Tibial artery (tissue), 4 donors: ENCODE results near the gene IYD.
A peak's percentile ranks its signal among the peaks of the same experiment; 100 is the strongest.

Source experiments
- DNase-seq, 2 donors: peaks; one replicate each; pipeline ENCODE4 v3.0.0-alpha.2; 2019
- H3K27ac ChIP-seq, 2 donors: fragments of 200-600 bp; sonication (generic) in 1 of 2; 1 replicate in 1 of 2; 2 replicates in 1 of 2; pipeline ENCODE4 v1.5.1; 2018 to 2019; ENCODE audit warnings: mild to moderate bottlenecking in 1 of 2
- H3K27me3 ChIP-seq, 2 donors: fragments of 200-600 bp; sonication (generic) in 1 of 2; one replicate each; pipeline versions ENCODE4 v1.5.1 to v1.6.0; 2016 to 2019
- H3K36me3 ChIP-seq, 3 donors: fragments of 200-600 bp; sonication (generic) in 2 of 3; one replicate each; pipeline ENCODE4 v1.5.1; 2016 to 2019; ENCODE audit warnings: mild to moderate bottlenecking in 2 of 3
- H3K4me1 ChIP-seq, 4 donors: fragments of 200-600 bp; sonication (generic) in 2 of 4; 1 replicate in 3 of 4; 2 replicates in 1 of 4; pipeline ENCODE4 v1.5.1; 2016 to 2019
- H3K4me3 ChIP-seq, 2 donors: fragments of 200-600 bp; sonication (generic) in 1 of 2; 1 replicate in 1 of 2; 2 replicates in 1 of 2; pipeline ENCODE4 v1.5.1; 2018 to 2019; ENCODE audit warnings: mild to moderate bottlenecking in 2 of 2
- H3K9me3 ChIP-seq, 3 donors: fragments of 200-600 bp; sonication (generic) in 1 of 3; one replicate each; pipeline ENCODE4 v1.5.1; 2016 to 2019
- CTCF ChIP-seq, 2 experiments: fragments of 200-600 bp in 1 of 2; fragments of 450-650 bp in 1 of 2; IDR thresholded peaks; one replicate each; pipeline ENCODE4 v1.5.1; 2017 to 2019; ENCODE audit warnings: antibody characterized with exemption in 2 of 2, mild to moderate bottlenecking in 1 of 2, moderate library complexity in 1 of 2
- intact Hi-C: fragments of 100-400 bp; cut with DNase I; formaldehyde crosslinking; loops from one replicate; pipeline ENCODE4 v1.15.0; 2023; ENCODE audit warnings: low total_unique reads

Gene IYD

GRCh38 chr6:150403458-150404246, 34.8 kb downstream of the IYD start:
- H3K27ac ChIP-seq, result no peak overlapping the region
- H3K4me3 ChIP-seq, result no peak overlapping the region
- H3K36me3 ChIP-seq, result no peaks in the 10 kb centered on the region
- DNase-seq, result peak; percentile 35 to 85
- peaks cover 0 to 5% (median 0%) of the 10 kb centered on the region in 3 donors for H3K9me3 ChIP-seq
- H3K27me3 ChIP-seq, result no peaks in the 10 kb centered on the region
- H3K4me1 ChIP-seq, result peaks cover 0 to 14% (median 9%) of the 10 kb centered on the region in 4 donors
- no peak for TF ChIP-seq CTCF (IDR thresholded peaks at IDR 0.05)
- intact Hi-C loops, result no loop called here

GRCh38 chr6:150406948-150407347, 38.1 kb downstream of the IYD start:
- H3K27me3 ChIP-seq, result no peaks in the 10 kb centered on the region
- H3K4me3 ChIP-seq, result no peak overlapping the region
- DNase-seq, result no peak
- H3K27ac ChIP-seq, result no peak overlapping the region
- no peaks in the 10 kb centered on the region for H3K36me3 ChIP-seq
- intact Hi-C loops, result no loop called here
- peaks cover 0 to 5% (median 0%) of the 10 kb centered on the region in 3 donors for H3K9me3 ChIP-seq
- H3K4me1 ChIP-seq, result peaks cover 0 to 27% (median 19%) of the 10 kb centered on the region in 4 donors
- no peak for TF ChIP-seq CTCF (IDR thresholded peaks at IDR 0.05)

DNA sequence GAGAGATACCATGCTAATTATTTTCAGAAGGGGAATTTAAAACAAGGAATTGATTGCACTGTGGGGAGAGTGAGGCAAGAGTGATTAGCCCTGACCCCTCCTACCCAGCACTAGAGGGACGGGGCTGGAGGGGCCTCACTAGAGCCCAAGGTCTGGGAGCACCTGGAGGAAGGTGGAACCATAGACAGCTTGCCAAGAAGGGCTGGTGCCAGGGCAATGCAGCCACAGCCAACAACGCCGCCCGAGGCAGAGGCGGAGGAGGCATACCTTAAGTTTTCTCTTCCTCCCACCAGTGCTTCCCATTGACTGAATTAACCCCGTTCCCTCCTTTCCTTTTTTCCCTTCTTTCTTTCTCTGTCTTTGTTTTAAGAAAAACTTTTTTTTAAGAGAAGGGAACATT, 40.0 kb downstream of the IYD start:
- Histone ChIP-seq H3K9me3 (peaks cover 0 to 5% (median 0%) of the 10 kb centered on the region in 3 donors), H3K36me3 (no peaks in the 10 kb centered on the region), H3K4me3 (no peak overlapping the region), H3K4me1 (peaks cover 0 to 15% (median 11%) of the 10 kb centered on the region in 4 donors), H3K27me3 (no peaks in the 10 kb centered on the region), H3K27ac (no peak overlapping the region)
- intact Hi-C loops, result no loop called here
- no peak for DNase-seq
- TF ChIP-seq CTCF (IDR thresholded peaks at IDR 0.05), result no peak

- Histone ChIP-seq H3K36me3 (no peaks in the 10 kb centered on the region), H3K4me3 (no peak overlapping the region), H3K4me1 (peaks cover 0 to 13% (median 10%) of the 10 kb centered on the region in 4 donors), H3K27ac (no peak overlapping the region), H3K27me3 (no peaks in the 10 kb centered on the region), H3K9me3 (peaks cover 0 to 5% (median 0%) of the 10 kb centered on the region in 3 donors)
- intact Hi-C loops, result no loop called here
- no peak for TF ChIP-seq CTCF (IDR thresholded peaks at IDR 0.05)
- DNase-seq, result peak; percentile 76 to 86
Observed at GRCh38 chr6:150409576-150410066, 40.8 kb downstream of the IYD start.

DNA sequence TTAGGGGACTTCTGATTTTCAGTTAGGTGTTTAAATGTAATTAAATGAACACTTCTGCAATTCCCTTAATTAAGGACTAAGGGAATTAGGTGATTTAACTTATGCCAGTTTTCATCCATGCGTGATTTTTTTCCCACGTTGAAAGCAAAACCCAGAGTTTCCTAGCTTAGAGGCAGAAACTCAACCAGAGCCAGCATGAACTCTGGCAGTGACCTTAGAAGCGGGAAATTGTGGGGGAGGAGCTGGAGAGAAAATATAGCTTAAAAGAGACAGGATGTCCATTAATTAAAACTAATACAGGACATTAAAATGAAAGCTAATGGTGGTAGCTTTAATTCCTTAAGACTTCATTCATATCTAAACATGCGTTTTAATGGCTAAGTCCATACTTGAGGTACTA, 41.6 kb downstream of the IYD start:
- intact Hi-C loops, result no loop called here
- Histone ChIP-seq H3K4me1 (peaks cover 0 to 13% (median 10%) of the 10 kb centered on the region in 4 donors), H3K27me3 (no peaks in the 10 kb centered on the region), H3K9me3 (peaks cover 0 to 3% (median 0%) of the 10 kb centered on the region in 3 donors), H3K4me3 (no peak overlapping the region), H3K36me3 (no peaks in the 10 kb centered on the region), H3K27ac (no peak overlapping the region)
- no peak for TF ChIP-seq CTCF (IDR thresholded peaks at IDR 0.05)
- DNase-seq, result no peak
